ENCODE results near the gene DDX39A.
"Not testable (repeated sequence)": the region's sequence is repeated elsewhere in the genome, so short reads cannot be mapped to it uniquely, and the experiment has no call there.

DDX39A gene

DNA sequence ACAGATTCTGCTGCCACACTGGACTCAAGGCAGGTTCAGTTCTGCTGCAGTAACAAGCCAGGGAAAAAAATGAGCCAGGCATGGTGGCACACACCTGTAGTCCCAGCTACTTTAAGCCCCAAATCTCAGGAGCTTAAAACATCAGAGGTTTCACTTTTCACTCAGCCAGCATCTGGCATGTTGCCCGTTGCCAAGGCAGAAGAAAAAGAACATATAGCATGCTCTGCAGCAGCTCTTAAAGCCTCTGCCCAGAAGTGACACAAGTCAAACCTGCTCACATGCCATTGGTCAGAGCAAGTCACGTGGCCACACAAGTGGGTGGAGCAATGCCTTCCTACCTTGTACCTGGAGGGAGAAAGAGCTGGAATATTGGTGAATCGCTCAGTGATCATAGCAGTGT is 52.6 kb downstream of the DDX39A start:
- peak in 11 of 56 donors; percentile 4 to 58 (median 15) for DNase-seq

GRCh38 chr19:14364098-14364443 is 55.1 kb downstream of the DDX39A start:
- not testable (repeated sequence) for DNase-seq

DNA sequence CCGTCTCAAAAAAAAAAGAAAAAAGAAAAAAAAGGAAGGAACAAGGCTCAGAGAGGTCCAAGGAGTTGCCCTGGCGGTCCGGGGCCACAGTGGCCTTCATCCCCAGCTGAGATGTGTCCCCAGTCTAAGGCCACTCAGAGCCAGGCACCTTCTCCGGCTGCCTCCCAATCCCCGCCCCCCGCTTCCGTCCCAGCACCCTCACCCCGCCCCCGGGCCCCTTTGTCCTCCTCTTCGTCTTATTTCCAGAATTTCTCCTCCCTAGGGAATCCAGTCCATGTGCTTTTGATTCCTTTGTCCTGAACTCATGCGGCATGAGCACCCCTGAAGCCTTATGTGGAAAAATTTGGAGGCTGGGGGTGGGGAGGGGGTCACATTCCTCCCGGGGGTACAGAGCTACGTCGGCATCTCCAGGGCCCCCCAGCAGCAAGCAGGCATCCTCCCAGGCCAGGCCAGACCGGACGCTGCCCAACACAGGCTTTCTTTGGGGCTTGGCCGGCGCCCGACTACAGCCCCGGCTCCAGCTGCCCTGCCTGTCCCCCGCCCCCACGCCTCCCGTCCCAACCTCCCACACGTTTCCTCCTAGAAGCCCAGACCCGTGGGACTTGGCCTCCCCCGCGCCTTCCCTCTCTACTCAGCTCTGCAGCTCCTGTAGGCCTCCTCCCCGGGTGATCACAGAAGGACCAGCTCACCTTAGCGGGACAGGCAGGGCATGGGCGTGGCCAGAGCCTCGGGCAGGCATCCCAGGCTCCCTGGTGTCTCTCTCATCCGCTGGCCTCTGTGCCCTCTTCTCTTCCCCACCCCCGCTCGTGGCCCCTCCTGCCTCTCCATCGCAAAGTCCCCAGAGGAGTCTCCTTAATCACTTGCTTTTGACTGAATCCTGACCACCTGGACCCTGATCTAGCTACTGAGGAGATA is 55.7 kb downstream of the DDX39A start:
- peak in 15 of 56 donors; percentile 4 to 60 (median 15) for DNase-seq

- DNase-seq: no peak
Measured at GRCh38 chr19:14361824-14362223, 57.3 kb downstream of the DDX39A start.

All from amygdala (tissue), 56 donors.